Measurements from ENCODE around the gene PGGT1B. TPM values are rescaled to one million over a fixed set of nuclear protein-coding genes. Genes with fewer than 3 reads are reported as not detected.

PGGT1B gene
- total RNA-seq, 1 donor from 2014 or later: 5.6 TPM

- intact Hi-C loops (cut with DNase I): no loop called here
- H3K4me3 ChIP-seq: no peak overlapping the region
- H3K36me3 ChIP-seq: peaks cover 0 to 14% of the 10 kb centered on the region in 2 donors
Measured at GRCh38 chr5:115236599-115236998, 26.1 kb downstream of the PGGT1B start.

GRCh38 chr5:115231598-115231997, 31.1 kb downstream of the PGGT1B start:
- no peaks in the 10 kb centered on the region for H3K9me3 ChIP-seq
- H3K36me3 ChIP-seq: peaks cover 0 to 23% of the 10 kb centered on the region in 2 donors
- no peaks in the 10 kb centered on the region for H3K4me1 ChIP-seq
- intact Hi-C loops (cut with DNase I): no loop called here
- H3K27me3 ChIP-seq: no peaks in the 10 kb centered on the region
- H3K4me3 ChIP-seq: no peak overlapping the region
- TF ChIP-seq CTCF (IDR thresholded peaks at IDR 0.05) (no peak), POLR2AphosphoS5 (IDR thresholded peaks at IDR 0.05; ENCODE audit: insufficient read depth in 1 of 2, low read depth in 1 of 2) (no peak), POLR2A (IDR thresholded peaks at IDR 0.05) (no peak)
- no peak for DNase-seq (ENCODE audit: extremely low spot score in 2 of 2)
- H3K27ac ChIP-seq: no peak overlapping the region

More at GRCh38 chr5:115236599-115236998, 26.1 kb downstream of the PGGT1B start:
- TF ChIP-seq CTCF (IDR thresholded peaks at IDR 0.05) (no peak), POLR2A (IDR thresholded peaks at IDR 0.05) (no peak), POLR2AphosphoS5 (IDR thresholded peaks at IDR 0.05; ENCODE audit: insufficient read depth in 1 of 2, low read depth in 1 of 2) (no peak)
- Histone ChIP-seq H3K27me3 (no peaks in the 10 kb centered on the region), H3K4me1 (no peaks in the 10 kb centered on the region), H3K27ac (no peak overlapping the region), H3K9me3 (no peaks in the 10 kb centered on the region)
- DNase-seq (ENCODE audit: extremely low spot score in 2 of 2): no peak

- H3K9me3 ChIP-seq: no peaks in the 10 kb centered on the region
- no peaks in the 10 kb centered on the region for H3K27me3 ChIP-seq
- intact Hi-C loops (cut with DNase I): no loop called here
- no peak for DNase-seq (ENCODE audit: extremely low spot score in 2 of 2)
- H3K36me3 ChIP-seq: peaks cover 0 to 23% of the 10 kb centered on the region in 2 donors
- H3K4me1 ChIP-seq: no peaks in the 10 kb centered on the region
- H3K27ac ChIP-seq: no peak overlapping the region
- H3K4me3 ChIP-seq: no peak overlapping the region
- TF ChIP-seq POLR2A (IDR thresholded peaks at IDR 0.05) (no peak), POLR2AphosphoS5 (IDR thresholded peaks at IDR 0.05; ENCODE audit: insufficient read depth in 1 of 2, low read depth in 1 of 2) (no peak), CTCF (IDR thresholded peaks at IDR 0.05) (no peak)
Measured at GRCh38 chr5:115229606-115230005, 33.1 kb downstream of the PGGT1B start.

GRCh38 chr5:115227281-115227680, 35.4 kb downstream of the PGGT1B start:
- H3K27me3 ChIP-seq: no peaks in the 10 kb centered on the region
- H3K4me1 ChIP-seq: no peaks in the 10 kb centered on the region
- DNase-seq (ENCODE audit: extremely low spot score in 2 of 2): no peak
- H3K9me3 ChIP-seq: no peaks in the 10 kb centered on the region
- intact Hi-C loops (cut with DNase I): no loop called here
- peaks cover 0 to 23% of the 10 kb centered on the region in 2 donors for H3K36me3 ChIP-seq
- H3K27ac ChIP-seq: no peak overlapping the region
- no peak for TF ChIP-seq POLR2AphosphoS5 (IDR thresholded peaks at IDR 0.05; ENCODE audit: insufficient read depth in 1 of 2, low read depth in 1 of 2)
- no peak for TF ChIP-seq CTCF (IDR thresholded peaks at IDR 0.05)
- TF ChIP-seq POLR2A (IDR thresholded peaks at IDR 0.05): no peak
- no peak overlapping the region for H3K4me3 ChIP-seq

- Histone ChIP-seq H3K27ac (no peak overlapping the region), H3K9me3 (no peaks in the 10 kb centered on the region), H3K4me1 (no peaks in the 10 kb centered on the region), H3K4me3 (no peak overlapping the region), H3K36me3 (peaks cover 0 to 25% of the 10 kb centered on the region in 2 donors), H3K27me3 (no peaks in the 10 kb centered on the region)
- no peak for DNase-seq (ENCODE audit: extremely low spot score in 2 of 2)
- intact Hi-C loops (cut with DNase I): no loop called here
- TF ChIP-seq POLR2A (IDR thresholded peaks at IDR 0.05) (no peak), CTCF (IDR thresholded peaks at IDR 0.05) (no peak), POLR2AphosphoS5 (IDR thresholded peaks at IDR 0.05; ENCODE audit: insufficient read depth in 1 of 2, low read depth in 1 of 2) (no peak)
Measured at GRCh38 chr5:115214541-115214940, 48.1 kb downstream of the PGGT1B start.
